ENCODE results near the gene GPR18.

DNA sequence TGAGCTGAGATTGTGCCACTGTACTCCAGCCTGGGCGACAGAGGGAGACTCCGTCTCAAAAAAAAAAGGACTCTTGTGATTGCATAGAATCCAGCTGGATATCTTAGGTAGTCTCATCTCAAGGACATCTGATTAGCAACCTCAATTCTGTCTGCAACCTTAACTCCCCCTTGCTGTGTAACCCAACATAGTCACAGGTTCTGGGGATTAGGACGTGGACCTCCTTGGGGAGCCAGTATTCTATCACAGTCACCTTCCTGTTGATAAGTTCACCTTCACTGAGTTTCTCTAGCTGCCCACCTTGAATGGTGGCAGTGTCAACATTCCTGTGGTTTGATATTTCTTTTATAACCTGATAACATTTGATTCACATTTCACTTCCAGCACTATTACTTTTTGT is 27.2 kb downstream of the GPR18 start:
- TF ChIP-seq, protein P1, sequence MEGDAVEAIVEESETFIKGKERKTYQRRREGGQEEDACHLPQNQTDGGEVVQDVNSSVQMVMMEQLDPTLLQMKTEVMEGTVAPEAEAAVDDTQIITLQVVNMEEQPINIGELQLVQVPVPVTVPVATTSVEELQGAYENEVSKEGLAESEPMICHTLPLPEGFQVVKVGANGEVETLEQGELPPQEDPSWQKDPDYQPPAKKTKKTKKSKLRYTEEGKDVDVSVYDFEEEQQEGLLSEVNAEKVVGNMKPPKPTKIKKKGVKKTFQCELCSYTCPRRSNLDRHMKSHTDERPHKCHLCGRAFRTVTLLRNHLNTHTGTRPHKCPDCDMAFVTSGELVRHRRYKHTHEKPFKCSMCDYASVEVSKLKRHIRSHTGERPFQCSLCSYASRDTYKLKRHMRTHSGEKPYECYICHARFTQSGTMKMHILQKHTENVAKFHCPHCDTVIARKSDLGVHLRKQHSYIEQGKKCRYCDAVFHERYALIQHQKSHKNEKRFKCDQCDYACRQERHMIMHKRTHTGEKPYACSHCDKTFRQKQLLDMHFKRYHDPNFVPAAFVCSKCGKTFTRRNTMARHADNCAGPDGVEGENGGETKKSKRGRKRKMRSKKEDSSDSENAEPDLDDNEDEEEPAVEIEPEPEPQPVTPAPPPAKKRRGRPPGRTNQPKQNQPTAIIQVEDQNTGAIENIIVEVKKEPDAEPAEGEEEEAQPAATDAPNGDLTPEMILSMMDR (IDR thresholded peaks at IDR 0.05): no peak
- no peak for TF ChIP-seq POLR2A (IDR thresholded peaks at IDR 0.05)

Data from adrenal gland (tissue), 5 donors.